Common myeloid progenitor, CD34-positive (primary cell): ENCODE measurements around the gene PSME3.

Source experiments
- CTCF ChIA-PET: fragments of 350-600 bp; sonication (Branson Sonifier 250); formaldehyde crosslinking; loops from one replicate; lab custom pipeline; 2021; ENCODE audit warnings: antibody characterized with exemption; lab: Charles Lee
- POLR2A ChIA-PET: fragments of 350-600 bp; sonication (Branson Sonifier 250); formaldehyde crosslinking; loops from one replicate; lab custom pipeline; 2021; ENCODE audit warnings: antibody characterized with exemption; lab: Charles Lee
- DNase-seq, 3 donors: peaks; one replicate each; pipeline versions ENCODE4 v3.0.0 to v3.0.0-alpha.2; 2013
- H3K27ac ChIP-seq, 2 experiments: 1 replicate in 1 of 2; 2 replicates in 1 of 2; pipeline ENCODE4 v1.7.0; 2013; ENCODE audit warnings: inconsistent platforms in 2 of 2, low read length in 2 of 2, mild to moderate bottlenecking in 2 of 2, low read depth in 1 of 2, moderate library complexity in 1 of 2; ENCODE audit not compliant: severe bottlenecking in 2 of 2, insufficient read depth in 1 of 2, poor library complexity in 1 of 2
- H3K27me3 ChIP-seq, 5 experiments: replicated peaks in 2 of 5; 1 replicate in 3 of 5; 2 replicates in 2 of 5; pipeline versions ENCODE4 v1.6.1 to v1.7.0; 2013; ENCODE audit warnings: low read length in 4 of 5, mild to moderate bottlenecking in 2 of 5, moderate library complexity in 2 of 5, inconsistent platforms in 1 of 5; ENCODE audit not compliant: insufficient read depth in 5 of 5, control insufficient read depth in 4 of 5
- H3K36me3 ChIP-seq, 4 experiments: 1 replicate in 2 of 4; 2 replicates in 2 of 4; pipeline versions ENCODE4 v1.6.1 to v1.7.0; 2013; ENCODE audit warnings: low read length in 3 of 4, control low read depth in 1 of 4, mild to moderate bottlenecking in 1 of 4; ENCODE audit not compliant: control insufficient read depth in 4 of 4, insufficient read depth in 4 of 4
- H3K4me1 ChIP-seq, 4 experiments: 1 replicate in 3 of 4; 2 replicates in 1 of 4; pipeline versions ENCODE4 v1.6.1 to v1.7.1; 2013; ENCODE audit warnings: low read length in 3 of 4, mild to moderate bottlenecking in 3 of 4, control low read depth in 1 of 4, inconsistent platforms in 1 of 4, moderate library complexity in 1 of 4; ENCODE audit not compliant: control insufficient read depth in 4 of 4, insufficient read depth in 4 of 4; ENCODE audit errors: control extremely low read depth in 1 of 4
- H3K4me3 ChIP-seq, 7 experiments: 1 replicate in 4 of 7; 2 replicates in 3 of 7; pipeline versions ENCODE4 v1.5.1 to v1.7.0; 2013; ENCODE audit warnings: mild to moderate bottlenecking in 7 of 7, low read length in 6 of 7, moderate library complexity in 6 of 7, inconsistent platforms in 2 of 7, low read depth in 2 of 7, control low read depth in 1 of 7; ENCODE audit not compliant: insufficient read depth in 4 of 7, control insufficient read depth in 1 of 7; ENCODE audit errors: extremely low read depth in 1 of 7
- H3K9me3 ChIP-seq, 5 experiments: 1 replicate in 4 of 5; 2 replicates in 1 of 5; pipeline versions ENCODE4 v1.6.1 to v1.7.1; 2013; ENCODE audit warnings: low read length in 4 of 5, mild to moderate bottlenecking in 2 of 5, inconsistent platforms in 1 of 5, low read depth in 1 of 5, moderate library complexity in 1 of 5; ENCODE audit not compliant: control insufficient read depth in 4 of 5, insufficient read depth in 2 of 5; ENCODE audit errors: control extremely low read depth in 1 of 5
- WGBS: methylation state at CpG from one replicate; pipeline ENCODE4 v1.1.5; 2013; ENCODE audit not compliant: insufficient coverage; 5-methylcytosine and 5-hydroxymethylcytosine counted together

The PSME3 gene

GRCh38 chr17:42889809-42890208, 56.6 kb downstream of the PSME3 start:
- Histone ChIP-seq H3K36me3 (no peaks in the 10 kb centered on the region), H3K9me3 (no peaks in the 10 kb centered on the region), H3K4me1 (peaks cover 2 to 39% (median 19%) of the 10 kb centered on the region in 4 experiments), H3K27ac (no peak overlapping the region), H3K4me3 (no peak overlapping the region), H3K27me3 (no peaks in the 10 kb centered on the region)
- DNase-seq: no peak
- WGBS: 94% methylated on average over 5 of the region's 7 CpGs
- ChIA-PET CTCF (interaction anchor here (0.7 to 0.8 kb wide), 2 partner anchors 8 to 9 kb away, joined by 3 read pairs; no protein-coding TSS in a partner anchor), POLR2A (no interaction called here)

- POLR2A ChIA-PET: no interaction called here
Observed at GRCh38 chr17:42891539-42892152, 58.4 kb downstream of the PSME3 start.

GRCh38 chr17:42893359-42893758, 60.2 kb downstream of the PSME3 start:
- Histone ChIP-seq H3K27ac (peak overlapping the region in 1 of 2 experiments; percentile 44), H3K4me3 (peak overlapping the region in 6 of 7 experiments; percentile 3 to 66 (median 46)), H3K9me3 (no peaks in the 10 kb centered on the region), H3K36me3 (no peaks in the 10 kb centered on the region), H3K4me1 (peaks cover 2 to 27% (median 17%) of the 10 kb centered on the region in 4 experiments), H3K27me3 (no peaks in the 10 kb centered on the region)
- 0% methylated on average over 2 of the region's 4 CpGs for WGBS
- peak in 1 of 3 donors; percentile 14 for DNase-seq
- CTCF ChIA-PET: interaction anchor here (2.4 kb wide), 1 partner anchor 36 kb away, joined by 10 read pairs; no protein-coding TSS in a partner anchor
- POLR2A ChIA-PET: no interaction called here

More at GRCh38 chr17:42891539-42892152, 58.4 kb downstream of the PSME3 start:
- DNase-seq: no peak
- no peaks in the 10 kb centered on the region for H3K36me3 ChIP-seq
- no peak overlapping the region for H3K4me3 ChIP-seq
- peaks cover 2 to 31% (median 17%) of the 10 kb centered on the region in 4 experiments for H3K4me1 ChIP-seq
- no peaks in the 10 kb centered on the region for H3K27me3 ChIP-seq
- H3K27ac ChIP-seq: no peak overlapping the region
- no peaks in the 10 kb centered on the region for H3K9me3 ChIP-seq
- WGBS: 92% methylated on average over 5 of the region's 10 CpGs
- CTCF ChIA-PET: interaction anchor here (1.1 to 1.2 kb wide), 2 partner anchors 9 to 13 kb away, joined by 3 read pairs; no protein-coding TSS in a partner anchor
